CD14-positive monocyte (primary cell): ENCODE results near the gene ATF4. TPM values are rescaled to one million over a fixed set of nuclear protein-coding genes. Genes with fewer than 3 reads are reported as not detected.
"Not testable (repeated sequence)": the region's sequence is repeated elsewhere in the genome, so short reads cannot be mapped to it uniquely, and the experiment has no call there.

Experiments
- DNase-seq, 3 donors: peaks; one replicate each; pipeline ENCODE4 v3.0.0-alpha.2; 2011 to 2022
- H2AFZ ChIP-seq: 2 replicates; pipeline ENCODE4 v1.6.0; 2012; ENCODE audit warnings: mild to moderate bottlenecking, low read depth, low read length, inconsistent platforms; ENCODE audit not compliant: insufficient read depth, poor library complexity, severe bottlenecking
- H3K27ac ChIP-seq, 2 donors: 1 replicate in 1 of 2; 2 replicates in 1 of 2; pipeline ENCODE4 v1.5.1; 2012 to 2013; ENCODE audit warnings: low read length in 2 of 2, control low read depth in 1 of 2, inconsistent platforms in 1 of 2, low read depth in 1 of 2, mild to moderate bottlenecking in 1 of 2
- H3K27me3 ChIP-seq, 2 donors: one replicate each; pipeline versions ENCODE4 v1.6.0 to v1.6.1; 2011 to 2013; ENCODE audit warnings: low read length in 2 of 2; ENCODE audit not compliant: control insufficient read depth in 2 of 2, insufficient read depth in 2 of 2
- H3K36me3 ChIP-seq, 2 donors: replicated peaks in 1 of 2; 1 replicate in 1 of 2; 2 replicates in 1 of 2; pipeline versions ENCODE4 v1.5.1 to v1.6.1; 2012 to 2013; ENCODE audit warnings: low read length in 2 of 2, control low read depth in 1 of 2, inconsistent platforms in 1 of 2, mild to moderate bottlenecking in 1 of 2; ENCODE audit not compliant: insufficient read depth in 2 of 2, control insufficient read depth in 1 of 2
- H3K4me1 ChIP-seq, 2 donors: 1 replicate in 1 of 2; 2 replicates in 1 of 2; pipeline versions ENCODE4 v1.5.1 to v1.6.1; 2012 to 2013; ENCODE audit warnings: low read length in 2 of 2, control low read depth in 1 of 2, inconsistent platforms in 1 of 2, mild to moderate bottlenecking in 1 of 2, moderate library complexity in 1 of 2; ENCODE audit not compliant: insufficient read depth in 2 of 2, control insufficient read depth in 1 of 2
- H3K4me2 ChIP-seq: replicated peaks from 2 replicates; pipeline ENCODE3; 2012; ENCODE audit warnings: low read length, moderate library complexity, mild to moderate bottlenecking; ENCODE audit not compliant: poor library complexity, severe bottlenecking; ENCODE audit errors: extremely low read depth
- H3K4me3 ChIP-seq, 3 experiments: fragments of 200-600 bp in 1 of 3; sonication (generic) in 1 of 3; replicated peaks in 1 of 3; 1 replicate in 2 of 3; 2 replicates in 1 of 3; pipeline ENCODE4 v1.5.1; 2011 to 2013; ENCODE audit warnings: low read length in 3 of 3, mild to moderate bottlenecking in 3 of 3, control low read depth in 2 of 3, low read depth in 2 of 3, inconsistent platforms in 1 of 3, moderate library complexity in 1 of 3
- H3K79me2 ChIP-seq: 2 replicates; pipeline ENCODE4 v1.6.0; 2012; ENCODE audit warnings: mild to moderate bottlenecking, control low read depth, inconsistent platforms, low read length, moderate library complexity; ENCODE audit not compliant: insufficient read depth
- H3K9ac ChIP-seq: 2 replicates; pipeline ENCODE4 v1.6.0; 2017; ENCODE audit warnings: low read length, mild to moderate bottlenecking; ENCODE audit not compliant: insufficient read depth, poor library complexity, severe bottlenecking
- H3K9me3 ChIP-seq, 2 donors: replicated peaks in 1 of 2; 1 replicate in 1 of 2; 2 replicates in 1 of 2; pipeline versions ENCODE4 v1.5.1 to v1.6.1; 2012 to 2013; ENCODE audit warnings: low read length in 2 of 2, control low read depth in 1 of 2; ENCODE audit not compliant: control insufficient read depth in 1 of 2, insufficient read depth in 1 of 2
- H4K20me1 ChIP-seq: 2 replicates; pipeline ENCODE4 v1.6.0; 2012; ENCODE audit warnings: mild to moderate bottlenecking, low read length, control low read depth, moderate library complexity; ENCODE audit not compliant: insufficient read depth
- H3K27ac Mint-ChIP-seq, 7 donors: one replicate each; pipeline ENCODE4 v1.8.0; 2020; ENCODE audit warnings: mild to moderate bottlenecking in 7 of 7, mixed read lengths in 7 of 7, moderate library complexity in 6 of 7, inconsistent platforms in 2 of 7
- H3K27me3 Mint-ChIP-seq, 3 donors: one replicate each; pipeline ENCODE4 v1.8.0; 2021 to 2022; ENCODE audit warnings: low read depth in 3 of 3, mild to moderate bottlenecking in 3 of 3, mixed read lengths in 3 of 3, moderate library complexity in 3 of 3, inconsistent platforms in 1 of 3
- H3K36me3 Mint-ChIP-seq, 2 donors: one replicate each; pipeline ENCODE4 v1.8.0; 2020; ENCODE audit warnings: mixed read lengths in 2 of 2, inconsistent platforms in 1 of 2, mild to moderate bottlenecking in 1 of 2
- H3K4me1 Mint-ChIP-seq: one replicate; pipeline ENCODE4 v1.8.0; 2020; ENCODE audit warnings: mild to moderate bottlenecking, mixed read lengths
- H3K4me3 Mint-ChIP-seq, 2 donors: one replicate each; pipeline ENCODE4 v1.8.0; 2020; ENCODE audit warnings: mild to moderate bottlenecking in 2 of 2, mixed read lengths in 2 of 2, moderate library complexity in 1 of 2
- H3K9me3 Mint-ChIP-seq, 7 donors: one replicate each; pipeline ENCODE4 v1.8.0; 2020 to 2022; ENCODE audit warnings: mixed read lengths in 7 of 7, mild to moderate bottlenecking in 6 of 7, moderate library complexity in 6 of 7, inconsistent platforms in 2 of 7
- WGBS: methylation state at CpG from one replicate; pipeline ENCODE4 v1.1.5; 2013; ENCODE audit warnings: missing lambda C conversion rate; ENCODE audit not compliant: insufficient coverage; 5-methylcytosine and 5-hydroxymethylcytosine counted together
- intact Hi-C, 2 donors: fragments of 100-400 bp; cut with micrococcal nuclease; formaldehyde crosslinking; loops; one replicate each; pipeline versions ENCODE4 v1.15.0 to v1.15.1; 2023
- polyA plus RNA-seq, 3 donors: library from polyadenylated mRNA; depleted of rRNA in 1 of 3; unstranded in 2 of 3; stranded (reverse) in 1 of 3; fragments of 300-500 nt in 2 of 3; fragments of >200 nt in 1 of 3; fragmentation: Illumina TruSeq in 2 of 3; gene quantifications; 1 replicate in 2 of 3; 2 replicates in 1 of 3; pipeline ENCODE4 v1.2.3, GENCODE V29; 2012 to 2021
- TF ChIP-seq, protein P1 (sequence below): fragments of 200-600 bp; IDR thresholded peaks from one replicate; pipeline ENCODE4 v1.8.0; 2022; ENCODE audit warnings: antibody characterized with exemption, mild to moderate bottlenecking

ATF4 gene
- polyA plus RNA-seq, 3 donors, result 55.1 to 606 (median 59.0) TPM

DNA sequence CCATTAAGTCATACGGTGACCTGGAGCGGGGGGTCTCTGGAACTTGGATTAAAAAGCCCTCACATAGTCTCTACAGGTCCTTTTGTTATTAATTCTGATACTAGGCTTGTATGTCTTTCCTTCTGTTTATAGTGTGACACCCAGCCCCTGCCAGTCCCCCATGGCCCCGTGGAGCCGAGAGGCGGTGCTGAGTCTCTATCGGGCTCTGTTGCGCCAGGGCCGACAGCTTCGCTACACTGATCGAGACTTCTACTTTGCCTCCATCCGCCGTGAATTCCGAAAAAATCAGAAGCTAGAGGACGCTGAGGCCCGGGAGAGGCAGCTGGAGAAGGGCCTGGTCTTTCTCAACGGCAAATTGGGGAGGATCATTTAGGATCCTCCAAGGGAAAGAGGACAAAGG is 16.3 kb upstream of the ATF4 start:
- H3K4me1 Mint-ChIP-seq, result peaks cover 29% of the 10 kb centered on the region
- Histone ChIP-seq H3K79me2 (peaks cover 65% of the 10 kb centered on the region), H2AFZ (no peak overlapping the region), H4K20me1 (peaks cover 43% of the 10 kb centered on the region), H3K9ac (no peak overlapping the region), H3K4me2 (no peak overlapping the region), H3K27me3 (no peaks in the 10 kb centered on the region), H3K4me3 (no peak overlapping the region), H3K9me3 (no peaks in the 10 kb centered on the region), H3K4me1 (peaks cover 15 to 24% of the 10 kb centered on the region in 2 donors), H3K27ac (no peak overlapping the region), H3K36me3 (peaks cover 43 to 55% of the 10 kb centered on the region in 2 donors)
- peak overlapping the region in 4 of 7 donors; percentile 55 to 91 (median 76) for H3K27ac Mint-ChIP-seq
- H3K27me3 Mint-ChIP-seq, result peaks cover 0 to 4% (median 0%) of the 10 kb centered on the region in 3 donors
- no peak overlapping the region for H3K4me3 Mint-ChIP-seq
- intact Hi-C loops, result no loop called here
- H3K9me3 Mint-ChIP-seq, result no peaks in the 10 kb centered on the region
- no peak for DNase-seq
- H3K36me3 Mint-ChIP-seq, result peaks cover 42 to 53% of the 10 kb centered on the region in 2 donors
- WGBS, result 93% methylated on average over 13 of the region's 16 CpGs
- TF ChIP-seq, protein P1, sequence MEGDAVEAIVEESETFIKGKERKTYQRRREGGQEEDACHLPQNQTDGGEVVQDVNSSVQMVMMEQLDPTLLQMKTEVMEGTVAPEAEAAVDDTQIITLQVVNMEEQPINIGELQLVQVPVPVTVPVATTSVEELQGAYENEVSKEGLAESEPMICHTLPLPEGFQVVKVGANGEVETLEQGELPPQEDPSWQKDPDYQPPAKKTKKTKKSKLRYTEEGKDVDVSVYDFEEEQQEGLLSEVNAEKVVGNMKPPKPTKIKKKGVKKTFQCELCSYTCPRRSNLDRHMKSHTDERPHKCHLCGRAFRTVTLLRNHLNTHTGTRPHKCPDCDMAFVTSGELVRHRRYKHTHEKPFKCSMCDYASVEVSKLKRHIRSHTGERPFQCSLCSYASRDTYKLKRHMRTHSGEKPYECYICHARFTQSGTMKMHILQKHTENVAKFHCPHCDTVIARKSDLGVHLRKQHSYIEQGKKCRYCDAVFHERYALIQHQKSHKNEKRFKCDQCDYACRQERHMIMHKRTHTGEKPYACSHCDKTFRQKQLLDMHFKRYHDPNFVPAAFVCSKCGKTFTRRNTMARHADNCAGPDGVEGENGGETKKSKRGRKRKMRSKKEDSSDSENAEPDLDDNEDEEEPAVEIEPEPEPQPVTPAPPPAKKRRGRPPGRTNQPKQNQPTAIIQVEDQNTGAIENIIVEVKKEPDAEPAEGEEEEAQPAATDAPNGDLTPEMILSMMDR, result no peak

DNA sequence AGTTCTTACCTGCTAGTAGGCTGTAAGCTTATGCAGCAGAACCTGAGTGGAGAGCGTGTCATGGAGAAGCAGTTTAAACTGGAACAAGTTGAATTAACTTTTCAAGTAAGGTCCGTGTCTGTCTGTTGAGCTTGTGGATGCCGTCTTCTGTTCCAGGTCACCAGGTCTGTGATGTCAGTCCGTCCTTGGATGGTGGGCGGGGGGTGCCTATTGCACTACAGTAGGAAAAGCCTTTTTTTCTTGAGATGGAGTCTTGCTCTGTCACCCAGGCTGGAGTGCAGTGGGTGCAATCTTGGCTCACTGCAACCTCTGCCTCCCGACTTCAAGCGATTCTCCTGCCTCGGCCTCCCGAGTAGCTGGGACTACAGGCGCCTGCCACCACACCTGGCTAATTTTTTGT is 13.3 kb upstream of the ATF4 start:
- Mint-ChIP-seq H3K36me3 (peaks cover 68 to 80% of the 10 kb centered on the region in 2 donors), H3K4me1 (peaks cover 24% of the 10 kb centered on the region), H3K27ac (peak overlapping the region in 1 of 7 donors; percentile 42)
- H3K4me3 ChIP-seq, H3K27me3 Mint-ChIP-seq, H3K27ac ChIP-seq, H3K9me3 ChIP-seq, intact Hi-C loops, H3K9me3 Mint-ChIP-seq, H3K4me3 Mint-ChIP-seq, DNase-seq, H2AFZ ChIP-seq, H3K27me3 ChIP-seq, H3K4me2 ChIP-seq, H3K9ac ChIP-seq: not testable (repeated sequence)
- peaks cover 11 to 17% of the 10 kb centered on the region in 2 donors for H3K4me1 ChIP-seq
- H3K79me2 ChIP-seq, result peaks cover 89% of the 10 kb centered on the region
- peaks cover 69 to 85% of the 10 kb centered on the region in 2 donors for H3K36me3 ChIP-seq
- WGBS, result over 99% methylated on average over 8 of the region's 10 CpGs
- H4K20me1 ChIP-seq, result peaks cover 64% of the 10 kb centered on the region
